Measurements from ENCODE around the gene DQX1.

GRCh38 chr2:74501335-74502071 is 24.5 kb downstream of the DQX1 start:
- TF ChIP-seq CTCF (conservative IDR thresholded peaks at IDR 0.05; ENCODE audit: low read depth, low read length), result no peak
- no peak for TF ChIP-seq POLR2A (IDR thresholded peaks at IDR 0.05; ENCODE audit: low read depth, low read length)
- no peak for TF ChIP-seq SMC3 (IDR thresholded peaks at IDR 0.05; ENCODE audit: low read depth, low read length)
- no peak for TF ChIP-seq FOS (IDR thresholded peaks at IDR 0.05; ENCODE audit: low read depth, low read length)
- no peak for TF ChIP-seq BHLHE40 (IDR thresholded peaks at IDR 0.05; ENCODE audit: low read depth, low read length)
- no peak for TF ChIP-seq USF2 (IDR thresholded peaks at IDR 0.05; ENCODE audit: low read depth, low read length)
- TF ChIP-seq MXI1 (IDR thresholded peaks at IDR 0.05; ENCODE audit: borderline replicate concordance, low read depth, low read length), result no peak
- TF ChIP-seq NFE2L2 (IDR thresholded peaks at IDR 0.05; ENCODE audit: low read depth, low read length), result no peak
- TF ChIP-seq CHD1 (IDR thresholded peaks at IDR 0.05; ENCODE audit: low read depth, low read length), result no peak
- no peak for TF ChIP-seq RCOR1 (IDR thresholded peaks at IDR 0.05; ENCODE audit: insufficient replicate concordance, low read length)
- no peak for TF ChIP-seq ELK1 (IDR thresholded peaks at IDR 0.05; ENCODE audit: borderline replicate concordance, low read depth, low read length)

Data from IMR-90 (cell line).